ENCODE measurements around the gene ADCY6.

Gene ADCY6

GRCh38 chr12:48783432-48783831, 5.5 kb downstream of the ADCY6 start:
- no peak for DNase-seq (ENCODE audit: low read depth in 2 of 2)

DNA sequence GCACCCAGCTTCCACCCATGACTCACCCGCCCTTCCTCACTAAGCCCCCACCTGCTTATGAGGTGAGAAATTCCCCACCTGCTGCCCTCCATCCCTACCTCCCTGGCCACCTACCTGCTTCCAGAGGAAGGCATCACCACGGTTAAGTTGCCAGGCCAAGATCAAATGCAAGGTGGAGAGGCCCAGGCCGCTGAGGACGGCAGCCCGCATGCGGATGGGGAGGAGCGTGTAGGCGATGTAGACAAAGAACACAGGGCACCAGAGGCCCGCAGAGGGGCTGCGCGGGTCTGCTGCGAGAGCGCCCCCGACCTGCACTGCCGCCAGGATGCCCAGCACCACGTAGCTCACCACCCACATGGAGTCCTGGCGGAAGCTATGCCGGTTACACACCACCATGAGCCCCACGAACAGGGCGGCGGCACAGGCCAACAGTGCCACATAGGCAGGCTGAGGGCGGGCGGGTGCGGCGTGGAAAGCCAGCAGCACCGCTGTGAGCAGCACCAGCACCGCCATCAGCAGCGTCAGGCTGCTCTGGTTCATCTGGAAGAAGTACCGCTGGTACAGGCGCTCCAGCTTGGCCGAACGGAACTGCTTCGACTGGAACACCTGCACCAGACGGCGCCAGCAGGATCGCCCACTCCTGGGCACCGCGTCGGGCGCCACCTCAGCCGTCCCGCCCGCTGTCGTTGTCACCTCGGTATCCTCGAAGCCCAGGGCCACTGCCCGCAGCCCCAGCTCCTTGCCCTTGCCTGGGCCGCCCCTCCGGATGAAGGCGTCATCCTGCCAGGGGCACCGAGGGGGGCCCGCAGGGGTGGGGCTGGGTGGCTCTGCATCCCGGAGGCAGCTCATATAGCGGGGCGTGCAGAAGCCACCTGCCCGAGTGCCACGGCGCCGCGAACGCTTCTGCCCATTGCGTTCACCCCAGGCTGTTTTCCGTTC, 6.2 kb downstream of the ADCY6 start:
- no peak for DNase-seq (ENCODE audit: low read depth in 2 of 2)

- DNase-seq (ENCODE audit: low read depth in 2 of 2), result no peak
These were observed 7.0 kb downstream of the ADCY6 start for GRCh38 chr12:48781750-48782456.

- DNase-seq (ENCODE audit: low read depth in 2 of 2), result no peak
These were observed 8.4 kb downstream of the ADCY6 start for GRCh38 chr12:48780381-48781025.

- DNase-seq (ENCODE audit: low read depth in 2 of 2), result no peak
These were observed 9.0 kb downstream of the ADCY6 start for GRCh38 chr12:48779869-48780268.

DNA sequence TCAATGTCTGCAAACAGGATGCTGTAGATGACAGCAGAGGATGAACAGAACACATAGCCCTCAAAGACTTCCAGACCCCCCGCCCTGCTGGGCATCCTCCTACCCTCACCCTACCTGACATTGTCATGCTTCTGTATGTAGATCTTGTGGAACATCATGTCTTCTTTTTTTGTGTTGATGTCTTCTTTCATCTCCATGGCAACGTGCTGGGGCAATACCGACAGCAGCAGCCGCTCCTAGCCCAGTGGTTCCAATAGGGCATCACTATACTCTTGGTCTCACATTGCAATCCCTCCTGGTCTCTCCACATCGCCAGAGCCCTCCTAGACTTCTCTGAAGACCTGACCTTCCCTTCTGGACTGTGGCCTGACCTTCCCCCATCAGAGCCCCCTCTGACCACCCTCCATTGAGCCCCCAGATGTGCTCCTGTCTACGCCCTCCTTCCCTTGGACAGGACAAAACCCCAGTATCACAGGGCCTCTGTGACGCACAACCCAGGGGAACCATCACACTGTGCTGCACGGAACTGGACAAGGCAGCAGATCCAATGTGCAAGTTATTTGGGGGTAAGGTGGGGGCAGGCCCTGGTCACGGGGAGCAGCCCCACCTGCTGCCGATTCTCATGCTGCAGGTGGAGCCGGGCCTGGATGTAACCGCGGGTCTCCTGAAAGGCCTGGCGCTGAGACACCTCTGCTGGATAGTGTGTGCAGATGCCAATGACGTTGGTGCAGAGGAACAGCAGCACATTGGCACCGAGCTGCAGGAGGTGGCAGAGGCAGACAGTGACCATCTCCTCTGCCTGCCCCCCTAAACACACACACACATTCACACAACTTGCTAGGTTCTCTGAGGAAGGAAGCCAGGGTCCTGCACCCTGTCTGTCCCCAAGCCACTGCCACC, 11.1 kb downstream of the ADCY6 start:
- no peak for DNase-seq (ENCODE audit: low read depth in 2 of 2)

GRCh38 chr12:48776956-48777355, 11.9 kb downstream of the ADCY6 start:
- DNase-seq (ENCODE audit: low read depth in 2 of 2), result no peak

GRCh38 chr12:48775991-48776649, 12.8 kb downstream of the ADCY6 start:
- DNase-seq (ENCODE audit: low read depth in 2 of 2), result no peak

GRCh38 chr12:48775299-48775698, 13.6 kb downstream of the ADCY6 start:
- no peak for DNase-seq (ENCODE audit: low read depth in 2 of 2)

DNA sequence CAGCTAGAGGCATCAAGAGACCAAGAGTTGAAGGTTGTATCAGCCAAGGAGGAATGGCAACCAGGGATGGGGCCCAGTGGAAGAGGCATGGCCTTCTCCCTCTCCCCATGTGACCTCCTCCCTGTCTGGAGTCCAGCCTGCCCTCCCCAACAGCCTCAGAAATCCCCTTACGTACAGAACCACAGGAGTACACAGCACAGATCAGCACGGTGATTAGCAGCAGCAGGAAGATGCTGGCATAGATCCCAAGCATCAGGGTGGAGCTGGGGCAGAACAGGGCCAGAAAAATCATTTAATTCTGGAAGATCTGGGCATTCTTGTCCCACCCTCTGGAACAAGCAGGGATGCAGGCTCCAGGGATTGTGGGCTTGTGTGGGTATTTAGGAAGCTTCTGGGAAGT, 14.4 kb downstream of the ADCY6 start:
- no peak for DNase-seq (ENCODE audit: low read depth in 2 of 2)

DNA sequence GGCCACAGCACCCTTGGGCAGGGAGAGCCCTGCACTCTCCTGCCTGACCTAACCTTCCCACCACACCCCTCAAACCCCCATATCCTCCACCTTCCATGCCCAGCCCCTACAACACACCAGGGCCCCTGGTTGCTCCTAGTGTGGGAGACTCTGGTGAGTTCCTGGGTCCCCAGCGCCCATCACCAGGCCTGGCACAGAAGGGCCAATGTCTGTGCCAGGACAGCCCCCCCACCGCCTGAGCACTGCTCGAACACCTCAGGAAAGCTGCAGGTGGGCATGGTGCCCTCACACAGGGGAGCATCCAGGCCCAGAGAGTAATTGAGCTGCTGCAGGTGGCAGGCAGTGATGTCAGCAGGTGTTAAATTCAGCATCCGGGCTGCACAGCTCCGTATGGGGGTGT, 15.2 kb downstream of the ADCY6 start:
- no peak for DNase-seq (ENCODE audit: low read depth in 2 of 2)

DNA sequence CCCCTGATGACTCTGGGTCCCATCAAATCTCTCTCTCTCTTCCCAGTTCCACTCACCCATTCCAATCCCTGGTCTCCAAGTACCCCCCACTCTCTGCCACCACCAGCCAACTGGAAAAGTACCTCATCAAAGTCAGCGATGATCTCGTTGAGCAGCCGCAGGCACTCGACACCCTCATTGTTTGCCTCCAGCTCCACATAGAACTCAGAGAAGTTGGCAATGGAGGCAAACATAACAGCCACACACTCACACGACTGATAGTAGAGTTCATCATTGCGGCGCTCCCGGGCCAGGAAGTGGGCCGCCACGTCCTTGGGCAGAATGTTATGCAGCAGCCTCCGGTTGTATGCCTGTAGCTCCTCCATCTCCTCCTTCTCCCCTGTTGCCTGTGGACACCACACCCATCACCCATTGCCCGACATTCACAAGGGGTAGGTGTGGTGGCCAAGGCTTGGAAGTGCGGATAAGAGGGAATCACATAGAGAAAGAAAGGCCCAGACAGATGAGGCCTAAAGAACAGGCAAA, 17.2 kb downstream of the ADCY6 start:
- no peak for DNase-seq (ENCODE audit: low read depth in 2 of 2)

- DNase-seq (ENCODE audit: low read depth in 2 of 2), result no peak
These were observed 18.1 kb downstream of the ADCY6 start for GRCh38 chr12:48770756-48771155.

DNA sequence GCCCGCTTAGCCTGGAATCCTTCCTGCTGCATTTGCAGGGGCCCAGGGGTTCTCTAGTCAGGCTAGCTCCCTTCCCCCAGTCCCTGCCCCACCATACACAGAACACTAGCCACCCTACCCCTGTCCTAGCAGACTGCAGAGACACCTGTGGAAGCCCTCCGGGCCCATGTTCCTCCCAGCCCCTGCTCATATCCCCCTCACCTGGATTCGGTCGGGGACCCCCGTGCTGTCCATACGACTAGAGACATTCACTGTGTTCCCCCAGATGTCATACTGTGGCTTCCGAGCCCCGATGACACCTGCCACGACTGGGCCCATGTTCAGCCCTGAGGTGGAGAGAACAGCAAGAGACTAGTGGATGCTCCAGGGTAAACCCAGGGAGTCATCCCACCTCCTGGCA, 20.2 kb downstream of the ADCY6 start:
- no peak for DNase-seq (ENCODE audit: low read depth in 2 of 2)

DNA sequence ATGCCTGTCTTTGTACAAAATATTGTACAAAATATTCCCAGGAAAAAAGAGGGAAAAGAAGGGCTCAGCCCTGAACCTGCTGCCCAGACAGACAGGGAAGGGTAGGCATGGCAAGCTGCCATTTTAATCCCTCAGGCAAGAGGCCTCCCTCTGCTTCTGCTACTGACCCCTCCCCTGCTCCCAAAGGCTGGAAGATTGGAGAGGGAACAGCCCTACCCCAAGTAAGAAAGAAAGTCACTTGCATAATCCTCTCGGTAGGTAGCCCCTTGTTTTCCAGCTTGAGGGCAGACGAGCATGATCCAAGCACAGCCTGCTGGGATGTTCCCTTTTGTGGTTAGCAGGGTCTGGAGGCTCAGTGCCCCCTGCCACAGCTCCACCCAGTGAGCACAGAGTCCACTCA, 20.7 kb downstream of the ADCY6 start:
- no peak for DNase-seq (ENCODE audit: low read depth in 2 of 2)

DNA sequence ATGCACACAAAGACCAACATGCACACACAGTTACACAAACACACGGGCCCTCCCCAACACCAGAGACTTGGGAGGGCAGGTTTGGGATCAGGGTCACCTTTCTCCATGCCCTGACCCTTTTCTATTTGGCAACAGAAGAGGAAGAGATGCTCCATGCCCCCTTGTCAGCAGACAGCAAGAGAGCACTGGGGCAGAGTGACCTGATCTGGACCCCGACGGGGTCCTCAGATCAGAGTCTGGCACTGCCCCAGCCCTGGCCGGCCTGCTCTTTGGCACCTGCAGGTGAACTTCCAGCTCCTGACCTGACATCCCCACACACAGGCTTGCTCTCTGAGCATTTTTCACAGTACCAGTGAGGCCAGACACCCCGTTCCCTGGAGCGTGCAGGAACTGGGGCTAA, 21.4 kb downstream of the ADCY6 start:
- no peak for DNase-seq (ENCODE audit: low read depth in 2 of 2)

- DNase-seq (ENCODE audit: low read depth in 2 of 2), result no peak
These were observed 21.8 kb downstream of the ADCY6 start for GRCh38 chr12:48767047-48767446.

DNA sequence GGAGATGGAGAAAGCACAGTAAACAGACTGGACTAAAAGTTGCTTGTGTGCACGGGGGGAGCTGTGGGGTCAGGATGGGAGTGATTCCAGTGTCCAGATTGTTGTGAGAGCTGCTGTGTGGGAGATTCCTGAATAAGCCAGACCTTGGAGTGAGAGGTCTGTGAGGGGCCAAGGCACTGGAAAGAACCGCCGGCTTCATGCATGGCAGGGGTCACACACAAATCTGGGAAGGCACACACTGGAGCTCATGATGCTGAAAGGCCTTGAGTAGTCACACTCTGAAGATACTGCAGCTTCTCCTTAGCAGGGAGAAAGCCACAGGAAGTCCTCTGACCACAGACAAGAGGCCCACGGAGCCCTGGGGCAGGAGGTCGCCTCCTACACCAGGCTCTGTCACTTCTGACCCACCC, 23.1 kb downstream of the ADCY6 start:
- DNase-seq (ENCODE audit: low read depth in 2 of 2), result no peak

DNA sequence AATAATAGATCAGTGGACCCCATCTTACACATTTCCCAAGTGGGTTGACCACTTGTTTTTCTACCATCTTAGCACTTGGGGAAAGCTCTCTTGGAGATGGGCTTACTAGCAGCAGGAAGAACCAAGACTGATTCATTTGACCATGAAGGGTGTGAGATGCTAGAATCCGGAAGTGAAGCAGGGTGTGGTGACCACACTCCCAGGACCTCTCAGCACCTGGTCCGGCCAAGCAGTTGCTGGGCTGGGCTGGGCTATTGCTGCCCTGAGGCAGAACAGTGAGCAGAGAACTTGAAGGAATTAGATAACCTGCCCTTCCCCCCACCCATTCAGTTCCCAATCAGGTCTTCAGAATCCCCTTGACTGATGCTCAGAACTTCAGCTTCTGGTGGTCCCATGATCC, 24.4 kb downstream of the ADCY6 start:
- no peak for DNase-seq (ENCODE audit: low read depth in 2 of 2)

- no peak for DNase-seq (ENCODE audit: low read depth in 2 of 2)
These were observed 30.2 kb downstream of the ADCY6 start for GRCh38 chr12:48758737-48759136.

- no peak for DNase-seq (ENCODE audit: low read depth in 2 of 2)
These were observed 30.7 kb downstream of the ADCY6 start for GRCh38 chr12:48758186-48758585.
